CD14-positive monocyte (primary cell): ENCODE measurements around the gene SEMA3A. TPM values are rescaled to one million over a fixed set of nuclear protein-coding genes. Genes with fewer than 3 reads are reported as not detected.

Source experiments
- DNase-seq, 3 donors: peaks; one replicate each; pipeline ENCODE4 v3.0.0-alpha.2; 2011 to 2022
- H2AFZ ChIP-seq: 2 replicates; pipeline ENCODE4 v1.6.0; 2012; ENCODE audit warnings: mild to moderate bottlenecking, low read depth, low read length, inconsistent platforms; ENCODE audit not compliant: insufficient read depth, poor library complexity, severe bottlenecking
- H3K27ac ChIP-seq, 2 donors: 1 replicate in 1 of 2; 2 replicates in 1 of 2; pipeline ENCODE4 v1.5.1; 2012 to 2013; ENCODE audit warnings: low read length in 2 of 2, control low read depth in 1 of 2, inconsistent platforms in 1 of 2, low read depth in 1 of 2, mild to moderate bottlenecking in 1 of 2
- H3K27me3 ChIP-seq, 2 donors: one replicate each; pipeline versions ENCODE4 v1.6.0 to v1.6.1; 2011 to 2013; ENCODE audit warnings: low read length in 2 of 2; ENCODE audit not compliant: control insufficient read depth in 2 of 2, insufficient read depth in 2 of 2
- H3K36me3 ChIP-seq, 2 donors: replicated peaks in 1 of 2; 1 replicate in 1 of 2; 2 replicates in 1 of 2; pipeline versions ENCODE4 v1.5.1 to v1.6.1; 2012 to 2013; ENCODE audit warnings: low read length in 2 of 2, control low read depth in 1 of 2, inconsistent platforms in 1 of 2, mild to moderate bottlenecking in 1 of 2; ENCODE audit not compliant: insufficient read depth in 2 of 2, control insufficient read depth in 1 of 2
- H3K4me1 ChIP-seq, 2 donors: 1 replicate in 1 of 2; 2 replicates in 1 of 2; pipeline versions ENCODE4 v1.5.1 to v1.6.1; 2012 to 2013; ENCODE audit warnings: low read length in 2 of 2, control low read depth in 1 of 2, inconsistent platforms in 1 of 2, mild to moderate bottlenecking in 1 of 2, moderate library complexity in 1 of 2; ENCODE audit not compliant: insufficient read depth in 2 of 2, control insufficient read depth in 1 of 2
- H3K4me2 ChIP-seq: replicated peaks from 2 replicates; pipeline ENCODE3; 2012; ENCODE audit warnings: low read length, moderate library complexity, mild to moderate bottlenecking; ENCODE audit not compliant: poor library complexity, severe bottlenecking; ENCODE audit errors: extremely low read depth
- H3K4me3 ChIP-seq, 3 experiments: fragments of 200-600 bp in 1 of 3; sonication (generic) in 1 of 3; replicated peaks in 1 of 3; 1 replicate in 2 of 3; 2 replicates in 1 of 3; pipeline ENCODE4 v1.5.1; 2011 to 2013; ENCODE audit warnings: low read length in 3 of 3, mild to moderate bottlenecking in 3 of 3, control low read depth in 2 of 3, low read depth in 2 of 3, inconsistent platforms in 1 of 3, moderate library complexity in 1 of 3
- H3K79me2 ChIP-seq: 2 replicates; pipeline ENCODE4 v1.6.0; 2012; ENCODE audit warnings: mild to moderate bottlenecking, control low read depth, inconsistent platforms, low read length, moderate library complexity; ENCODE audit not compliant: insufficient read depth
- H3K9ac ChIP-seq: 2 replicates; pipeline ENCODE4 v1.6.0; 2017; ENCODE audit warnings: low read length, mild to moderate bottlenecking; ENCODE audit not compliant: insufficient read depth, poor library complexity, severe bottlenecking
- H3K9me3 ChIP-seq, 2 donors: replicated peaks in 1 of 2; 1 replicate in 1 of 2; 2 replicates in 1 of 2; pipeline versions ENCODE4 v1.5.1 to v1.6.1; 2012 to 2013; ENCODE audit warnings: low read length in 2 of 2, control low read depth in 1 of 2; ENCODE audit not compliant: control insufficient read depth in 1 of 2, insufficient read depth in 1 of 2
- H4K20me1 ChIP-seq: 2 replicates; pipeline ENCODE4 v1.6.0; 2012; ENCODE audit warnings: mild to moderate bottlenecking, low read length, control low read depth, moderate library complexity; ENCODE audit not compliant: insufficient read depth
- H3K27ac Mint-ChIP-seq, 7 donors: one replicate each; pipeline ENCODE4 v1.8.0; 2020; ENCODE audit warnings: mild to moderate bottlenecking in 7 of 7, mixed read lengths in 7 of 7, moderate library complexity in 6 of 7, inconsistent platforms in 2 of 7
- H3K27me3 Mint-ChIP-seq, 3 donors: one replicate each; pipeline ENCODE4 v1.8.0; 2021 to 2022; ENCODE audit warnings: low read depth in 3 of 3, mild to moderate bottlenecking in 3 of 3, mixed read lengths in 3 of 3, moderate library complexity in 3 of 3, inconsistent platforms in 1 of 3
- H3K36me3 Mint-ChIP-seq, 2 donors: one replicate each; pipeline ENCODE4 v1.8.0; 2020; ENCODE audit warnings: mixed read lengths in 2 of 2, inconsistent platforms in 1 of 2, mild to moderate bottlenecking in 1 of 2
- H3K4me1 Mint-ChIP-seq: one replicate; pipeline ENCODE4 v1.8.0; 2020; ENCODE audit warnings: mild to moderate bottlenecking, mixed read lengths
- H3K4me3 Mint-ChIP-seq, 2 donors: one replicate each; pipeline ENCODE4 v1.8.0; 2020; ENCODE audit warnings: mild to moderate bottlenecking in 2 of 2, mixed read lengths in 2 of 2, moderate library complexity in 1 of 2
- H3K9me3 Mint-ChIP-seq, 7 donors: one replicate each; pipeline ENCODE4 v1.8.0; 2020 to 2022; ENCODE audit warnings: mixed read lengths in 7 of 7, mild to moderate bottlenecking in 6 of 7, moderate library complexity in 6 of 7, inconsistent platforms in 2 of 7
- WGBS: methylation state at CpG from one replicate; pipeline ENCODE4 v1.1.5; 2013; ENCODE audit warnings: missing lambda C conversion rate; ENCODE audit not compliant: insufficient coverage; 5-methylcytosine and 5-hydroxymethylcytosine counted together
- intact Hi-C, 2 donors: fragments of 100-400 bp; cut with micrococcal nuclease; formaldehyde crosslinking; loops; one replicate each; pipeline versions ENCODE4 v1.15.0 to v1.15.1; 2023
- polyA plus RNA-seq, 3 donors: library from polyadenylated mRNA; depleted of rRNA in 1 of 3; unstranded in 2 of 3; stranded (reverse) in 1 of 3; fragments of 300-500 nt in 2 of 3; fragments of >200 nt in 1 of 3; fragmentation: Illumina TruSeq in 2 of 3; gene quantifications; 1 replicate in 2 of 3; 2 replicates in 1 of 3; pipeline ENCODE4 v1.2.3, GENCODE V29; 2012 to 2021
- TF ChIP-seq, protein P1 (sequence below): fragments of 200-600 bp; IDR thresholded peaks from one replicate; pipeline ENCODE4 v1.8.0; 2022; ENCODE audit warnings: antibody characterized with exemption, mild to moderate bottlenecking

SEMA3A gene
- polyA plus RNA-seq, 3 donors: 0.03 TPM; not detected in 2

DNA sequence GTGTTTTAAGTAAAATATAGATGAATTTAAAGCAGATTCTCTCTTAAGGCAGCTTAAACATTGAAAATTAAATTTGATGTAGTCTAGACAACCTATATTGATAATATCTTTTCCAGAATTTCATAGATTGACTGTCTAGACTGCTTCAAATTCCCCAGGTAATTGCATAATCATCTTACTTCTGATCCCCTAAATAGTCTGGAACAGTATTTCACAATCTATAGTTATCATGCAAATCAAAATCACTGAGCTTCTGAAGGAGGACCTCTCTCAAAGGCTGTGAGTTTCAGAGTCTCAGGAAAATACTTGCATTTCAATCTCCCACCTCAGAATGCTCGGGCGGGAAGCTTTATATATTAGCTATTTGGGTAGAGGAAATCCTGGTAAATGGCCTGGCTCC lies 87.3 kb downstream of the SEMA3A start:
- H3K27ac ChIP-seq: no peak overlapping the region

DNA sequence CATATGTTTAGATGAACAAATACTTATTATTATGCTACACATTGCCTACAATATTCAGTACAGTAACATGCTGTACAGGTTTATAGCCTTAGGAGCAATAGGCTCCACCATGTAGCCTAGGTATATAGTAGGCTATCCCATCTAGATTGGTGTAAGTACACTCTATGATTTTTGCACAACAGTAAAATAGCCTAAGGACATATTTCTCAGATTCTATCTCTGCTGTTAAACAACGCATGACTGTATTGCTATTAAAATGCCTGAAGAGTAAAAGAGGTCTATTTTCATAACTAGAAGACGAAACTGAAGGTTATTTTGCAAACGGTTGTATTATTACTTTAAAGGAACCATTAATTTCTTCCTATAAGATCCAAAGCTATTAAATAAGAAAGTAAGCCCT lies 88.3 kb downstream of the SEMA3A start:
- Mint-ChIP-seq H3K9me3 (no peaks in the 10 kb centered on the region), H3K36me3 (no peaks in the 10 kb centered on the region), H3K27ac (no peak overlapping the region), H3K4me3 (no peak overlapping the region), H3K4me1 (no peaks in the 10 kb centered on the region), H3K27me3 (no peaks in the 10 kb centered on the region)
- H3K9ac ChIP-seq: no peak overlapping the region
- intact Hi-C loops: no loop called here
- H3K4me1 ChIP-seq: no peaks in the 10 kb centered on the region
- TF ChIP-seq, protein P1, sequence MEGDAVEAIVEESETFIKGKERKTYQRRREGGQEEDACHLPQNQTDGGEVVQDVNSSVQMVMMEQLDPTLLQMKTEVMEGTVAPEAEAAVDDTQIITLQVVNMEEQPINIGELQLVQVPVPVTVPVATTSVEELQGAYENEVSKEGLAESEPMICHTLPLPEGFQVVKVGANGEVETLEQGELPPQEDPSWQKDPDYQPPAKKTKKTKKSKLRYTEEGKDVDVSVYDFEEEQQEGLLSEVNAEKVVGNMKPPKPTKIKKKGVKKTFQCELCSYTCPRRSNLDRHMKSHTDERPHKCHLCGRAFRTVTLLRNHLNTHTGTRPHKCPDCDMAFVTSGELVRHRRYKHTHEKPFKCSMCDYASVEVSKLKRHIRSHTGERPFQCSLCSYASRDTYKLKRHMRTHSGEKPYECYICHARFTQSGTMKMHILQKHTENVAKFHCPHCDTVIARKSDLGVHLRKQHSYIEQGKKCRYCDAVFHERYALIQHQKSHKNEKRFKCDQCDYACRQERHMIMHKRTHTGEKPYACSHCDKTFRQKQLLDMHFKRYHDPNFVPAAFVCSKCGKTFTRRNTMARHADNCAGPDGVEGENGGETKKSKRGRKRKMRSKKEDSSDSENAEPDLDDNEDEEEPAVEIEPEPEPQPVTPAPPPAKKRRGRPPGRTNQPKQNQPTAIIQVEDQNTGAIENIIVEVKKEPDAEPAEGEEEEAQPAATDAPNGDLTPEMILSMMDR: no peak
- no peaks in the 10 kb centered on the region for H3K27me3 ChIP-seq
- no CpG with 5 or more reads among the region's 3 CpGs for WGBS
- H3K36me3 ChIP-seq: no peaks in the 10 kb centered on the region
- H3K4me3 ChIP-seq: no peak overlapping the region
- H3K9me3 ChIP-seq: no peaks in the 10 kb centered on the region
- DNase-seq: no peak
- H3K27ac ChIP-seq: no peak overlapping the region
- H4K20me1 ChIP-seq: no peaks in the 10 kb centered on the region
- H3K79me2 ChIP-seq: no peaks in the 10 kb centered on the region
- H3K4me2 ChIP-seq: no peak overlapping the region
- no peak overlapping the region for H2AFZ ChIP-seq

More for the DNA sequence above, 87.3 kb downstream of the SEMA3A start:
- Histone ChIP-seq H3K4me3 (no peak overlapping the region), H3K4me2 (no peak overlapping the region), H3K9me3 (no peaks in the 10 kb centered on the region), H4K20me1 (no peaks in the 10 kb centered on the region), H3K9ac (no peak overlapping the region), H3K79me2 (no peaks in the 10 kb centered on the region), H3K27me3 (no peaks in the 10 kb centered on the region), H3K4me1 (no peaks in the 10 kb centered on the region), H3K36me3 (no peaks in the 10 kb centered on the region), H2AFZ (no peak overlapping the region)
- Mint-ChIP-seq H3K27me3 (no peaks in the 10 kb centered on the region), H3K27ac (no peak overlapping the region), H3K4me3 (no peak overlapping the region), H3K36me3 (no peaks in the 10 kb centered on the region), H3K9me3 (no peaks in the 10 kb centered on the region), H3K4me1 (no peaks in the 10 kb centered on the region)
- intact Hi-C loops: no loop called here
- WGBS: no CpG with 5 or more reads among the region's 2 CpGs
- TF ChIP-seq, protein P1: no peak
- no peak for DNase-seq
